Progenitor cell of endocrine pancreas (in vitro differentiated cells): ENCODE results near the gene ITGA1. TPM values are rescaled to one million over a fixed set of nuclear protein-coding genes. Genes with fewer than 3 reads are reported as not detected.

Experiments
- DNase-seq: peaks from one replicate; pipeline ENCODE4 v3.0.0; 2021; ENCODE audit warnings: low spot score; ENCODE audit not compliant: unreplicated experiment
- H3K27ac Mint-ChIP-seq: 2 replicates; pipeline ENCODE4 v1.8.0; 2021; ENCODE audit warnings: mild to moderate bottlenecking, moderate library complexity, mixed read lengths
- H3K27me3 Mint-ChIP-seq: 2 replicates; pipeline ENCODE4 v1.8.0; 2021; ENCODE audit warnings: mixed read lengths
- H3K36me3 Mint-ChIP-seq: 2 replicates; pipeline ENCODE4 v1.8.0; 2022; ENCODE audit warnings: mixed read lengths; ENCODE audit not compliant: insufficient read depth
- H3K4me1 Mint-ChIP-seq: 2 replicates; pipeline ENCODE4 v1.8.0; 2021; ENCODE audit warnings: low read depth, mixed read lengths
- H3K4me3 Mint-ChIP-seq: 2 replicates; pipeline ENCODE4 v1.8.0; 2021; ENCODE audit warnings: low read depth, mild to moderate bottlenecking, moderate library complexity, mixed read lengths
- H3K9me3 Mint-ChIP-seq: 2 replicates; pipeline ENCODE4 v1.8.0; 2021; ENCODE audit warnings: low read depth, mixed read lengths
- total RNA-seq: library from RNA; stranded (reverse); gene quantifications from 2 replicates; pipeline ENCODE4 v1.2.1, GENCODE V29; 2021
- TF ChIP-seq, protein P1 (sequence below): fragments of 200-600 bp; sonication (generic); IDR thresholded peaks from one replicate; pipeline ENCODE4 v1.5.0; 2021; ENCODE audit warnings: antibody characterized with exemption, mild to moderate bottlenecking; ENCODE audit not compliant: unreplicated experiment

Gene ITGA1
- total RNA-seq, 1 donor from 2014 or later: 6.4 TPM

DNA sequence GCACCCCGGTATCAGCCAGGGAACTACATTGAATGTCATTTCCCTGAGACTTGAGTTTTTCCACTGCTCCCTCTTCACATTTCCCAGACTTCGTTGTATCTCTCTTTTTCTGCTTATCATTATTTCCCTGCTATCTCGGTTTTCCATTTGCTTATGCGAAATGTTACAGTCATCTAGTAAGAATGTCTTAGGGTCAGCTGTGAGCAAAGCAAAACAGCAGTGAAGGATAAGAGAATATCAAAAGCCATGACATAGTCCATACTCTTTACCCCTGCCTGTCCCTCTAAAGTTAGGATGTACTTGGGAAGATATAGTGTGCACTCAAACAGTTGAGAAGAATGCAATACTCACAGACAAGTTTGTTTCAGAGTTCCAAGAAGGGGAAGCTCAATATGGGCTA lies 88.7 kb downstream of the ITGA1 start:
- no peaks in the 10 kb centered on the region for H3K27me3 Mint-ChIP-seq
- H3K4me1 Mint-ChIP-seq: peaks cover 3% of the 10 kb centered on the region
- TF ChIP-seq, protein P1, sequence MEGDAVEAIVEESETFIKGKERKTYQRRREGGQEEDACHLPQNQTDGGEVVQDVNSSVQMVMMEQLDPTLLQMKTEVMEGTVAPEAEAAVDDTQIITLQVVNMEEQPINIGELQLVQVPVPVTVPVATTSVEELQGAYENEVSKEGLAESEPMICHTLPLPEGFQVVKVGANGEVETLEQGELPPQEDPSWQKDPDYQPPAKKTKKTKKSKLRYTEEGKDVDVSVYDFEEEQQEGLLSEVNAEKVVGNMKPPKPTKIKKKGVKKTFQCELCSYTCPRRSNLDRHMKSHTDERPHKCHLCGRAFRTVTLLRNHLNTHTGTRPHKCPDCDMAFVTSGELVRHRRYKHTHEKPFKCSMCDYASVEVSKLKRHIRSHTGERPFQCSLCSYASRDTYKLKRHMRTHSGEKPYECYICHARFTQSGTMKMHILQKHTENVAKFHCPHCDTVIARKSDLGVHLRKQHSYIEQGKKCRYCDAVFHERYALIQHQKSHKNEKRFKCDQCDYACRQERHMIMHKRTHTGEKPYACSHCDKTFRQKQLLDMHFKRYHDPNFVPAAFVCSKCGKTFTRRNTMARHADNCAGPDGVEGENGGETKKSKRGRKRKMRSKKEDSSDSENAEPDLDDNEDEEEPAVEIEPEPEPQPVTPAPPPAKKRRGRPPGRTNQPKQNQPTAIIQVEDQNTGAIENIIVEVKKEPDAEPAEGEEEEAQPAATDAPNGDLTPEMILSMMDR: no peak
- H3K36me3 Mint-ChIP-seq: no peaks in the 10 kb centered on the region
- H3K9me3 Mint-ChIP-seq: no peaks in the 10 kb centered on the region
- H3K27ac Mint-ChIP-seq: no peak overlapping the region
- no peak for DNase-seq
- H3K4me3 Mint-ChIP-seq: no peak overlapping the region

- H3K9me3 Mint-ChIP-seq: no peaks in the 10 kb centered on the region
- H3K36me3 Mint-ChIP-seq: no peaks in the 10 kb centered on the region
These were observed 90.9 kb downstream of the ITGA1 start for GRCh38 chr5:52878656-52879055.

GRCh38 chr5:52880541-52880940 lies 92.8 kb downstream of the ITGA1 start:
- no peak for DNase-seq
- Mint-ChIP-seq H3K36me3 (no peaks in the 10 kb centered on the region), H3K27me3 (no peaks in the 10 kb centered on the region), H3K4me1 (peaks cover 7% of the 10 kb centered on the region), H3K4me3 (no peak overlapping the region), H3K27ac (no peak overlapping the region), H3K9me3 (no peaks in the 10 kb centered on the region)
- TF ChIP-seq, protein P1: no peak

More at GRCh38 chr5:52878656-52879055, 90.9 kb downstream of the ITGA1 start:
- H3K27me3 Mint-ChIP-seq: no peaks in the 10 kb centered on the region
- TF ChIP-seq, protein P1: no peak
- DNase-seq: no peak
- H3K27ac Mint-ChIP-seq: no peak overlapping the region
- H3K4me3 Mint-ChIP-seq: no peak overlapping the region
- H3K4me1 Mint-ChIP-seq: peaks cover 1% of the 10 kb centered on the region

DNA sequence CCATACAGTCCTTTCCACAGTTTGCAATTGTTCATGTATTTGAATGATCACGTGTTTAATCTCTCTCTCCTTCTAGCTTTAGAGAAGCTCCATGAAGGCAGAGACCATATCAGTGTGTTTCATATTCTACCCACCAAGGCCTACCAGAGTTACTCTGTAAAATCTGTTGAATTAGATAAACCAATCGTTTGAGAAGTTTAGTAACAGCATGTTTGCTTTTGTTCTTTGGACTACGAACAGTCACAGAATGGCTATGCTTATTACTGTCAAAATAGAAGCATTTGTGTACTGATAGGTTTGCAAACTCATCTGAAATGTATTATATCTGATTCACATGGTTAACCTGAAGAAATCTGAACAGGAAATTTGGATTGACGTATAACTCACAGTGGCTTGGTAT lies 93.8 kb downstream of the ITGA1 start:
- Mint-ChIP-seq H3K27ac (no peak overlapping the region), H3K36me3 (no peaks in the 10 kb centered on the region), H3K9me3 (no peaks in the 10 kb centered on the region), H3K4me3 (no peak overlapping the region), H3K4me1 (peaks cover 7% of the 10 kb centered on the region), H3K27me3 (no peaks in the 10 kb centered on the region)
- TF ChIP-seq, protein P1: no peak
- DNase-seq: no peak

GRCh38 chr5:52883110-52883509 lies 95.4 kb downstream of the ITGA1 start:
- H3K27ac Mint-ChIP-seq: no peak overlapping the region

More at GRCh38 chr5:52883110-52883509, 95.4 kb downstream of the ITGA1 start:
- TF ChIP-seq, protein P1: no peak
- no peak for DNase-seq
- peaks cover 2% of the 10 kb centered on the region for H3K36me3 Mint-ChIP-seq
- H3K27me3 Mint-ChIP-seq: no peaks in the 10 kb centered on the region
- H3K9me3 Mint-ChIP-seq: peaks cover 3% of the 10 kb centered on the region
- no peak overlapping the region for H3K4me3 Mint-ChIP-seq
- H3K4me1 Mint-ChIP-seq: peaks cover 13% of the 10 kb centered on the region
